Activated CD8-positive, alpha-beta memory T cell treated with anti-CD3 and anti-CD28 coated beads for 48 hours (primary cell): ENCODE results near the gene EVC.
"Not testable (repeated sequence)": the region's sequence is repeated elsewhere in the genome, so short reads cannot be mapped to it uniquely, and the experiment has no call there.

Source experiments
- DNase-seq, 3 experiments: peaks; one replicate each; pipeline ENCODE4 v3.0.0-alpha.2; 2020; ENCODE audit warnings: low read depth in 2 of 3, low spot score in 2 of 3

Gene EVC

GRCh38 chr4:5708449-5709206 lies 2.4 kb upstream of the EVC start, which contains the start of gene EVC2:
TSS of gene EVC2 (minus strand) at chr4:5708559. CDS start at chr4:5708513, 46 bp downstream.
- no peak for DNase-seq

DNA sequence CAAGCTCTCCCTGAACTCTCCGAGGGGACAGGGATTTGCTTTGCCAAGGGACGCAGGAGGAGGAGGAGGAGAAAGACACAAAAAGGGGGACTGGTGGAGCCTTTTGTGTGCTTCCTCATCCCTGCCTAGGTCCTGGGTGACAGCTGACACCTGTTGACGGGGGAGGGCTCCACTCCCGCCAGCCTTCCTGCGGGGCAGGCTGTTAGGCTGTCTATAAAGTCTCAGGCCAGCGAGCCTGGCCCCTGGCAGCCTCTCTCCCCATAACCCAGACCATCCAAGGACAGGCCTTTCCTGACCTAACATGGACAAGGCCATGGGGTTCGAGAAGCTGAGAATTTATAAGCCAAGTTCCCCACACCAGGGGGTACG lies 1.8 kb upstream of the EVC start:
- no peak for DNase-seq

DNA sequence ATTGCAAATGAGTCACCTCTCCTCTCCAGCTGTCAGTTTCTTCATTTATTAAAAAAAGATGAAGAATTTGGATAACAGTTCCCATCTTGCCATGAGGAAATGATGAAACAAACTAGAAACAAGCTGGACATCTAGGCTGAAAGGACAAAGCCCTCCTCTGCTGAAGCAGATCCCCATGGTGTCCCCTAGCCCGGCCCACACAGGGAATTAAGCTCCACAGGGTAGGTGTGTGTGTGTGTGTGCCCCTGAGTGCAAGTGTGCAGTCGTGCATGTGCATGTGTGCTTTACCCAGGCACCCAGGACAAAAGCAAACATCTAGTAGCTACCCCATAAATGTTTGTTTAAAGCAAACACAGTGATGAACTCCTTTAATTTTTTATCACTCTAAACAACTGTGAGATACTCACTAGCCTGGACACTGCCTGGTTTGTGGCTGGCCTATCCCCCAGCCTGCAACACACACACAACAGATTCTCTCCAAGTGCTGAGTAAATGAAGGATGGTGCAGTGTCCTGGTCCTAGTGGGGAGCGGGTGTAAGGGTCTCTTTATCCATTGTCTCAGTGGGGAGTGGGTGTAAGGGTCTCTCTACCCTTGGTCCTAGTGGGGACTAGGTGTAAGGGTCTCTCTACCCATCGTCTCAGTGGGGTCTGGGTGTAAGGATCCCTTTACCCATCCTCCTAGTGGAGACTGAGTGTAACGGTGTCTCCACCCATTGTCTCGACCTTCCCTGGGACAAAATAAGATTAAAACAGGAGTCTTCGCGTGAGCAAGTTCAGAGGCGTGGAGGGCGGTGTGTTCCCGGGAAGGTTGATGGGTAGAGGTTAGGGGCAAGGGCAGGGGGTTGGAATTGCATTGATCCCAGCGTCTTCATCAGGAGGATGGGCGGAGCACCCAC lies 688 bp upstream of the EVC start:
- DNase-seq = no peak

GRCh38 chr4:5711479-5712184 lies 631 bp downstream of the EVC start:
- no peak for DNase-seq

GRCh38 chr4:5712517-5712916 lies 1.5 kb downstream of the EVC start:
- DNase-seq = no peak

- DNase-seq = no peak
These were observed 1.9 kb downstream of the EVC start for GRCh38 chr4:5712931-5713330.

DNA sequence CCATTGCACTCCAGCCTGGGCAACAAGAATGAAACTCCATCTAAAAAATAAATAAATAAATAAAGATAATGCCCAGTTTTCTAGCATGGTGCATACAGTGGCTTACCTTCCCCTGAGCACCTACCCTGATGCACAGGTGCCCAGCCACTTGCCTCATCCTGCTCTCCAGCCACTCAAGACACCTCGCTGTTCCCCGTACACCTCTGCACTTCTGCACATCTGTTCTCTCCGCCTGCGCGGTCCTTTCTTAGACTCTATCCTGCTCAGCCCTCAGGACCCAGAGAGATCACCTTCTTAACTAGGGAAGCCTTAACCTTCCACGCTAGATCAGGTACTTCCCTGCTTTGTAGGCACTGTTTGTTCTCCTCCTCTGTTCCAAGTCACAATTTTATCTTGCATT lies 2.9 kb downstream of the EVC start:
- DNase-seq = no peak

DNA sequence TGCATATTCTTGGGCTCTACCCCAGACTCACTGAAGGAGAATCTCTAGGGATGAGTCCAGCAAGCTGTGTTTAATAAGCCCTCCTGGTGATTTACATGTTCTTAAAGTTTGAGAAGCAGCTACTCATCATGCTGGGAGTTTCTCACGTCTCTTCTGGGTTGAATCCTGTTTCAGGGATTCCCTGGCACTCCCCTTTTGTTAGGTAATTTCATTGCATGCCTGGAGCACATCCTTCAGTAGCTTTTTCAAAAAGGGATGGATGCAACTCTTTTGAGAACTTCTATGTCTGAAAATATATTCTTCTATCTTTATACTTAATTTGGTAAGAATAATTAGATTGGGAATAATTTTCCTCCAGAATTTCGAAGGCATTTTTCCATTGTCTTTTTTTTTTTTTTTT lies 4.4 kb downstream of the EVC start:
- DNase-seq = no peak

DNA sequence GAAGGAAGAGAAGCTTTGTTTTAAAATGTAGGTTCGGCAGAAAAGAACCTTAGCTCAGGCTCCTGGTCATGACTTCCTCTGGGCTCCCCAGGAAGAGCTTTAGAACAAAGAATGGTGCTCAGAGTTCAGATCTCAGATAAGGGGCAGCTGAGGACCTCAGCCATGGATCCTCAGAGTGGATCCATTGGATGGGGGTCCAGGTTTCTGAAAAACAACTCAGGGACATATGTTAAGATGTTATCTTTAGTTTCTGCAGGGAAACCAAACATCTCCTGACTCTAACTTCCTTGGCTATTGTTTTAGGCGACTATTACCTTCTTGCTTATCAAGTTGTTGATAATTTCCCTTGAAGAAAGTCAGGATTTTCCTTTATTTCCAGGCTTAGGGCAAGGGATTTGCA lies 5.4 kb downstream of the EVC start:
- DNase-seq = no peak

DNA sequence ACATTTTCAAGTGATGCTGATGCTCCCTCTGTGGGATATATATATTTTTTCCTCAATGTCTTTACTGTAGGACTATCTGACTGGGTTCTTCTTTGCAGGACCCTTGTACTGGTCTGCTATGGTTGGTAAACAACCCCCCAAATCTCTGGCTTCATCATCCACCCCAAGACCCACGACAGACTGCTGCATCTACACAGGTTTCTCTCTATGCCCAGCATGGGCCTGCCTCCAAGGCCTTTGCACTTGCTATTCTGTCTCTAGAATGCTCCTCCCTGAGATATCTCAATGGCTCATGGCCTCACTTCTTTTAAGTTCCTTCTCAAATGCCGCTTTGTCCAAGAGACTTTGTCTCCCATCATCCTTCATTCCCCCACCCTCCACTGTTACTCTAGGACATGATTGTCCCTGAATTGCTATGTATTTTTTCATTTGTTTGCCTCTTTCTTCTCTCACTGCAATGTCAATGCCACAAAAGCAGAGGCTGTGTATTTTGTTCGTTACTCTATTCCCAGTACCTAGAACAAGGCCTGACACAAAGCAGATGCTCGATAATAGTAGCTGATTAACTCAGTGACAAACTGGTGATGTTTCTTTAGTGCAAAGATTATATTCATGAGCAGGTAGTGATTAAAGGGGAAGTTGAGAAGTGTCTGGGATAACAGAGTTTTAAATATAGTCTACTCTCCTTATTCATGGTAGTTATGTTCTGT lies 6.6 kb downstream of the EVC start:
- no peak for DNase-seq

GRCh38 chr4:5718411-5718810 lies 7.4 kb downstream of the EVC start:
- no peak for DNase-seq

DNA sequence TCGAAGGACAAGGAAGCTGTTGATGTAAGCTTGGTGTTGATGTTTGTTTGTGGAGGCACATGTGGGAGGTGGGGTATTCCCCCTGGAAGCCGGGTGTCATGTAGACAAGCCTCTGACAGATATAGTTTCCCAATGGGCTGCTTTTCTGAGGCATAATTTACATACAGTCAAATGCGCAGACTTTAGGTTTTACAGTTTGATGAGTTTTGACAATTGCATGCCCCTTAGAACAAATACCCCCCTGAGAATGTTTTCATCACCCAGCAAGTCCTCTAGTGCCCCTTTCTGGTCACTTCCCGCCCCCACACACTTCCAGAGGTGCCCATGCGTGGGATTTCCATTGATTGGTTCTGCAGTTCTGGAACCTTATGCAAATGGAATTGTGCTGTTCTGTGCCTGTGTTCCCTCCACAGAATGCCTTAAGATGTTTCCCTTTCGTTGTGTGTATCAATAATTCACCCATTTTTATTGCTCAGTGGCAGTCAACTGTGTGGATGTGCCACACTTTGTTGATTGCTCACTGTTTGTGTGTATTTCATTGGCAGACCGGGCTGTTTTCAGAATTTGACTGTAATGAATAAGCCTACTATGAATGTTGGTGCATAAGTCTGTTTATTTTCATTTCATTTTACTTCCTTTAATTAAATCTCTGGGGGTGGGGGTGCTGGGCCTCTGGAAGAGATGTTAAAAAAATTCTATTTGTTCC lies 8.5 kb downstream of the EVC start:
- DNase-seq = no peak

DNA sequence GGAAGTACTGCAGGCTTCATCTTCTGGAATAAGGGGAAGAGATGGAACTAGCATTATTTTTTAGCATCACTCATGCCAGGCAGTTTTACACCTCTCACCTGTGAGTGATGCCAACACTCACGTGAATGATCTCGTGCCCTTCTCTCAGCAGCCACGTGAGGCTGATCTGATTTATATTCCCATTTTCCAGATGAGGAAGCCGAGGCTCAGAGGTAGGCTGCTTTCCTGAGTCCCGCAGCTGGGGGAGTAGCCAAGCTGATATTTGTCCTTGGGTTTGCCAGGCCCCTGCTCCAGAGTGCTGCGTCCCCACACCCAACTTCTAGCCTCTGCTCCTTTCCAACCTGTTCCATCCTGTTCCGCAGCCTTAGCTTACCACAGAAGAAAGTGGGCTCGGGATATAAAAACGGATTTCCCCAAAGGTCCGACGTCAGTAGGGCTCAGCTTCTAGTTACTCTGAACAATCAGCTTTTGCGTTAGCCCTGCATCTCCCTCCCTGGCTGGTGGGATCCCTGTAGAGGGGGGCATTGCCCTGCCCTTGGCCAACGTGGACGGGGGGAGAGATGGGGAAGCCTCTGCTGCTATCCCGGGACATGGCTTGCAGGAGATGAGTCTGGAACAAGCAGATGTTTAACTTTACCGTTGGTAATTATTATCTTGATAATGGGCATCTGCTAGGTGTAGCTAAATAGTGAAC lies 9.3 kb downstream of the EVC start:
- no peak for DNase-seq

GRCh38 chr4:5720980-5721379 lies 10.0 kb downstream of the EVC start:
- DNase-seq = no peak

DNA sequence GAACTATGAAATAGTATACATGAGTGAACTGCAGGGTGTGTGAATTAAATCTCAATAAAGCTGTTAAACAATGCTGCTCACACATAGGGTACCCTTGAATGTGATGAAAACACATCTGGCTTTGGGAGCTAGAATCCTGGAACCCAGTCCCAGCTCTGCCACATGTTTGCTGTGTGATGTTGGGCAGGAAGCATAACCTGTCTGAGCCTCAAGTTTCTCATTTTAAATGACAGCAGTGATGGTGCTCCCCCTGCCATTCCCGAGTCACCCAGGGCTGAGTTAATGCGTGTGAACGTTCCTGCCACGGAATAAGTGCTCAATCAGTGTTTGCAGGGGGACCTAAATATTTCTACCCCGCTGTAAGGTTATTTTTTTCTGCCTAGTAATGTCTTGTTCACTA lies 10.9 kb downstream of the EVC start:
- DNase-seq = no peak

DNA sequence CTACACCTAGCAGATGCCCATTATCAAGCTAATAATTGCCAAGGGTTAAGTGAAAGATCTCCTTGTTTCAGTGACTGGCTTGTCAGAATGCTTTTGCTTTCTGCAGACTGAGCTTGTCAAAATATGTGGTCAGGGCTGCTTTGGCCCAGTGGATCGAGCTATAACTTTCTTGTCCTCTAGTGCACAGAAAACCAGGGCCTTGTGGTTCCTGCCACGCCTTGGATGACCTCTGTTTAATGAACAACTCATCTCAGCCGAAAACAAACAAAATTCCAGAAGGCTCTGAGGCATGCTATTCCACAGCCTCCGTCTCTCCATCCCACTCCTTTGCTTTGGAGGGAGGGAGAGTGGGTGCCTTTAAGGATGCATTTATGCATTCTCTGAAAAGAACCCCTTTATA lies 11.3 kb downstream of the EVC start:
- no peak for DNase-seq

GRCh38 chr4:5724377-5724776 lies 13.4 kb downstream of the EVC start:
- no peak for DNase-seq

DNA sequence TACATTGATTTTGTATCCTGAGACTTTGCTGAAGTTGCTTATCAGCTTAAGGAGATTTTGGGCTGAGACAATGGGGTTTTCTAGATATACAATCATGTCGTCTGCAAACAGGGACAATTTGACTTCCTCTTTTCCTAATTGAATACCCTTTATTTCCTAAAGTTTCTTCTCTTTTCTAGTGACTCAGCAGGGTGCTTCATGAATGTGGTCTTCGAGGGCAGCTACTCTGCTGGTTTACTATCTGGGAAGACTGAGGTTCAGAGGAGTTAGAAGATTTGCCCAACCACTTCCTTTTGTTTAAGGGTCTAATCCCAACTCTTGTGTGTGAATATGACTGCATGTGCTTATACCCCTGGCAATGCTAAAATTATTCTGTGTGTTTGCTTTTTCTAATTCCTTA lies 17.4 kb downstream of the EVC start:
- not testable (repeated sequence) for DNase-seq

DNA sequence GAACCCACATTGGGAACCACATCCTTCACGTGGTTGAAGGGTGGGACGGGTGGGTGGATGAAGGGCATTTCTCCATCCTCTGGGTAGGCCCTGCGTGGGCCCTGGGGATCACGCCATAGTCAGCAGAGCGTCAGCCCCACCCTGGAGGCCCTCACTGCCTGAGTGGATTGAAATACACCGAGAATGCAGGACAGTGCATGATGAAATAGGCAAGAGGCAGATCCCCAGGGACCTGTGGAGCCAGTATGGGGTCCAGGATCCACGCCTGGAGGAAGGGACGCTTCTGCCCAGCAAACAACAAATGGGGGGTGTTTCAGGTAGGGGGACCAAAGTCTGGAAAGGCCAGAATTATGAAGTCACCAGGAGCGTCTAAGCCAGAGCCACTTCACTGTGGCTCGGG lies 19.4 kb downstream of the EVC start:
- no peak for DNase-seq
